Measurements from ENCODE around the gene MAPK4.
"Not testable (repeated sequence)": the region's sequence is repeated elsewhere in the genome, so short reads cannot be mapped to it uniquely, and the experiment has no call there.

MAPK4 gene

DNA sequence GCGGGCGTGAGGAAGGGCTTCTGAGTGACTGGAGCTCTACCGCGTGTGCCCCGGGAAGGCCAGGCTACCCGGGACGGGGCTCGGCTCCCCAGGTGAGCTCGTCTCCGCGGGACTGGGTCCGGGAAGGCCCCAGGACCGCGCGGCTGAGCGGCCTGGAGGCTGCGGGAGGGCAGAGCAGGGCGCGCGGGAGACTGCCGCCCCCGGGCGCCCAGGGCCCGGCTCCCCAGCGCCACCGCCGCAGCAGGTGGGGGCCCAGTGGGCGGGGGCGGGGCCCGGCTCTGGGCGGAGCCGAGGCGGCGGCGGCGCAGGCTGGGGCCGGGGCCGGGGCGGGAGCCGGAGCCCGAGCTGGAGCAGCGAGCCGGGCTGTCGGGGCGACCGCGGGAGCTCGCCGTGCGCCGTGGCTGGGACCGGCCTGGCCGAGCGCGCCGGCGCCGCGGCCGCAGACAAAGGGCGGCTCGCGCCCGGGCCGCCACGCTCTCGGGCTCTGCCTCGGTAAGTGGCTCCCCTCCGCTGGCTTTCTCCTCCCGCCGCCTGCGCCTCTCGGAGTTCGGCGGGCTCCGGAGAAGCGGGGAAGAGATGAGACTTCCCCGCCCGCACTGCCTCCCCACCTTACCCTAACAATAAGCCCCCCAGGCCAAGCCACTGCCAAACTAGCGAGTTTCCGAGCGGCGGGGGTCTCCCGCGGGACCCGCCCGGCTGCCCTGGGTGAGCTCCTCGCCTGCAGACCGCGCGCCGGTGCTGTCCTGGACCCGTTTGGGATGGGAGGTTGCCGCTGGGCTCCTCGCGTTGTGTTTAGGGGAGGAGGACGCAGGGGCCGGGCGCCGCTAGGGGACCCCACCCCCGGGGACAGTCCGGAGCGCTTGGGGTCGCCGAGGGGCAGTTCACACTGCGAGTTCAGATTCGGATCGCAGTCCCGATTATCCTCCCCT lies at the start of gene MAPK4:
MAPK4 (plus strand) TSS at position 336 of the 929 bp plus-strand sequence. CDS start 103,872 bp downstream, outside the sequence.
- DNase-seq: no peak

DNA sequence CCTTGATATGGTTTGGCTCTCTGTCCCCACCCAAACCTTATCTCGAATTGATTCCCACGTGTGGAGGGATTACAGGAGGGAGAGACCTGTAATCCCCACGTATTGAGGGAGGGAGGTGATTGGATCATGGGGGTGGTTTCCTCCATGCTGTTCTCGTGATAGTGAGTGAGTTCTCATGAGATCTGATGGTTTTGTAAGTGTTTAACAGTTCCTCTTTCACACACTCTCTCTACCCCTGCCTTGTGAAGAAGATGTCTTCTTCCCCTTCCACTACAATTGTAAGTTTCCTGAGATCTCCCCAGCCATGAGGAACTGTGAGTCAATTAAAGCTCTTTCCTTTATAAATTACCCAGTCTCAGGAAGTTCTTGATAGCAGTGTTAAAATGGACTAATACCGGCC lies 42.6 kb upstream of the MAPK4 start:
- not testable (repeated sequence) for DNase-seq

GRCh38 chr18:50518787-50519546 lies 40.9 kb upstream of the MAPK4 start:
- DNase-seq: no peak

DNA sequence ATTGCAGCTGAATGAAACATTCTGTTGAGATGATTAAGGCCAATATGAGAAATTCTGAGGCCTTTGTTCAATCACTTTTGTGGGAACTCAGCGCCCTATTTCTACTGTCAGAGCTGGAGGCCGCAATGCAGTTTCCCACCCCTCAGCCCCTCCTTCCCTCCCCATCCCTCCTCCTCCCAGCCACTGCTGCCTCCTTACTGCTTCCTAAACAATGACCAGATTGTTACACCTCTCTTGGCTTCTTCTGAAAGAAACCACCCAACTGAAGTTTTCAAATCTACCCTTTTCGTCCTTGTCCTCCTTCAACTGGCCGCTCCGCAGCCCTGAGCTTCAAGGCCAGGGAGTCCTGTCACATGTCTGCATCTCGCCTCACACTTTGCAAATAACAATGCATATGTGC lies 36.7 kb upstream of the MAPK4 start:
- DNase-seq: no peak

DNA sequence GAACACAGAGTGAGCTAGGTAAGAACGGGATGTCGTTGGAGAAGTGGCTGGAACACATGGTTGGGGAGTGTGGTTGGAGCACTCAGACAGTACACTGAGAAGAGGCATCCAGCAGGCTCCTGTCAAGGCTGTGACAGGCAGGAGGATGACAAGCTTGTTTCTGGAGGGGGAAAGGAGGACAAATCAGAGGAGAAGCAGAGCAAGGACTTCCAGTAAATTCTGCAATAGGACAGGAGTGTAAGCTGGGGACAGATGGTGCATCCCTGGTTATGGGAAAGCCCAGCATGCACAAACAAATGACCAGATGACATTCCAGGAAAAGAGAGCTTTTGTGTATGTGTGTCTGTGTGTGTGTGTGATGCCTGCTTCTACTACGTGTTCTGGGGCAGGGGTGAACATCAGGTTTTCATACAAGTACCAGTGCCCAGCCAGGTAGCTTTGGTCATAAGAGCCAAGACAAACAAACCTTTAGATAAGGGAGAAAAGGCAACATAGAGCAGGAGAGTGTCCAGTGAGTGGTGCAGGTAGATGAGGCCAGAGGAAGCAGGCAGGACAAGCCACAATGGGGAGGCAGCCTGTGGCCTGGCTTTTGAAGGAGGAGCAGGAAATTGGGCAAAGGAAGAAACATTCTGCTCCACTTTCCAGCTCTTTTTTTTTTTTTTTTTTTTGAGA lies 32.1 kb upstream of the MAPK4 start:
- no peak for DNase-seq

- no peak for DNase-seq
Measured at GRCh38 chr18:50528806-50529205, 31.1 kb upstream of the MAPK4 start.

GRCh38 chr18:50533822-50534221 lies 26.1 kb upstream of the MAPK4 start:
- DNase-seq: not testable (repeated sequence)

GRCh38 chr18:50544476-50544875 lies 15.4 kb upstream of the MAPK4 start:
- not testable (repeated sequence) for DNase-seq

DNA sequence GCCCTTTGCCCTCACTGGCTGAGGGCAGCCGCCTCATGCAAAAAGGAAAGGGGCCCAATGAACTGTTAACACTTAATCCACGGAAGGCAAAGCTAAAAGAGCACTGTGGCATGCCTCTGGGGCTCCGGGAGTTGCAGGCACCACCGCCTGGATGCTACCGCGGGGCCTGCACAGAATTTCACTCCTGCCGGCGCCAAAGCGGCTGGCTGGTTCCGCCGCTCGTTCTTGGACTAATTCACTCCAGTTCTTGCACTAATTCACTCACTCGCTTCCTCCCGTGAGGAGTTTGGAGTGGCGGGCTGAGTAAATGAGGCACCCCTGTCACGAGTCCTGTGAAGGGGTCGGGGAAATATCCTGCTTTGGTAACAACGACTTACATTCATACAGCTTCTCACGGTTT lies 14.0 kb upstream of the MAPK4 start:
- DNase-seq: no peak

GRCh38 chr18:50548160-50548559 lies 11.7 kb upstream of the MAPK4 start:
- DNase-seq: no peak

GRCh38 chr18:50551651-50552050 lies 8.2 kb upstream of the MAPK4 start:
- not testable (repeated sequence) for DNase-seq

DNA sequence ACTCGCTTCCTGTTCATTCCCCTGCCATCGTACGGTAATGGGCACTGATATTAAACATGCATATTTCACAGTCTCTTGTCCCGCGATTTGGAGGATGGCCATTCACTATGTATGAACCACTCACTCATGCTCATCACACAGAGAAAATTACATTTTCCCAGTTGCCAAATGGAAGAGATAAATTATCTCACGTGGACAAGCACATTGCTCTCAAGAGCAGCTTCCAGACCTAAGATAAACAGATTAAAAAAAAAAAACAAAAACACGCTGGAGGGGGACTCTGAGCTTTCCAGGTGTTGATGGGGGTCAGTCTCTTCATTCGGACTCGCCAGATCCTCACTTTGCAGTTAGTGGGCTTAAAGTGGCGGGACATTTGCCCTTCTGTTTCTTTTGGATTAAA lies 1.7 kb upstream of the MAPK4 start:
- no peak for DNase-seq

DNA sequence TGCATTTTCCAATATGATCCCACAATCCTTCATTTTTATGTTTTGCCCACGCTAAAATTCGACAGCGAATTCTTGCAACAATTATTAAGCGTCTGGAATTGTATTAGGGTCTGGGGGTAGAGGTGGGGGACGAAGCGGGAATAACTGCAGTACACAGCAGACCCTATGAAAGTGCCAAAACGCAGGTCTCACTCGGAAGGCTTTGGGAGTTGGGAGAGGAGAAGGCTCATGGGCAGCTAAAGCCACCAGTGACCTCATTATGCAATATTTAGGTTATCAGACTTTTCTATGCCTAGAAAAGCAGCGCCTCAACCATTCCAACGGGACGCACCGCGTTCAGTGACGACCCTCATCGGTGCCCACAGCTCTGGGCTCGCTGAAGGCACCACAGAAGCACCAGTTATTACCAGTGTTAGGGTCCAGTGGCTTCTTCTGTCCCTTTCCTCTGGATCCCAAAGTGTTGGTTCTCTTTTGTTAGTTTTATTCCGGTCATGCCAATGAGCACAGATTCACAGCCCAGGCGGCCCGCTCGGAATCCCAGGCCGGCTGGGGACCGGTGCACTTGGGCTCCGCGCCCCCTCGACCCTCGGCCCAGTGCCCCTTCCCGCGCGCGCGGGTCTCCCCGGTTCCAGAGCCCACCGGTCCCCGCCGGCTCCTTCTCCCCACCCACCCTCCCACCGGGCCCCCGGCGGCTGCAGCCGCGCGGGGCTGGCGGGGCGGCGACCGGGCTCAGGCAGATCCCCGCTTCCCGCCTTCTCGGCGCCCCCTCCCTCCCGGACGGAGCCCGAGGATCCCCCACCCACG lies 737 bp upstream of the MAPK4 start:
- no peak for DNase-seq

GRCh38 chr18:50560681-50561629 lies 1.1 kb downstream of the MAPK4 start:
- no peak for DNase-seq

GRCh38 chr18:50562258-50562657 lies 2.4 kb downstream of the MAPK4 start:
- not testable (repeated sequence) for DNase-seq

GRCh38 chr18:50562686-50563085 lies 2.8 kb downstream of the MAPK4 start:
- no peak for DNase-seq

GRCh38 chr18:50563376-50563775 lies 3.5 kb downstream of the MAPK4 start:
- no peak for DNase-seq

- no peak for DNase-seq
Measured at GRCh38 chr18:50569930-50570329, 10.0 kb downstream of the MAPK4 start.

DNA sequence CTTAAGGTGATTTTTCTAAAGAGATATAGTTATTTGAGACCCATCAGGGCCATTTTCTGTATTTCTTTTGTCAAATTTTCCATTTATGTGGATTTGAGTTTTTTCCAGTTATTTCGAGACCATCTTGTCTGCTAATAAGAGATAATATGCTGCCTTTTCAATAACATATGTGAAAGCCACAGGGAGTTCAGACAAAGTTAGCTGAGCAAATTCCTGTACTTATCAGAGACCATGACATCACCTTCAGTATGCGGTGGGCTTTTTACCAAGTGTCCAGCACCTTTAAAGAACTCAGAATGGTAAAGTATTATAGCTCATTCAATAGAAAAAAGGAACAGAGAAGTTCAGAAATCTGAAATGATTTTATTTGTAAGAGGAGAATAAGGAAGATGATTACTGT lies 11.7 kb downstream of the MAPK4 start:
- DNase-seq: no peak

GRCh38 chr18:50573196-50573595 lies 13.3 kb downstream of the MAPK4 start:
- not testable (repeated sequence) for DNase-seq

DNA sequence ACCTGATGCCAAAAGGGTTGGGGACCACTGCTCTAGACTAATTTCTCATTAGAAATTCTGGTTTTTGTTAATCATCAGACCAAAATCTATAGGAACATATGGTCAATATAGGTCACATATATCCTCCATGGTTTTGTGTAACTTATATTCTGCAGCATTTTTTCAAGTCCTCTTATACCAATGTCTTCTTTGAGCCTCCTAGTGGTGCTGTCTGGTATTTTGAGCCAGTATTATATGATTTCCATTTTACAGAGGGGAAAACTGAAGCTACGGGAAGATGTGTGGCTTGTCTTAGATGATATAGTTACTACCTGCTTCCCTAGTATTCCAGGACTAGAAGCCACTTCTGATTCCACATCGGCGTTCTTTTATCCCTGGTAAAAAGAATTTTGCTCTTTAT lies 13.8 kb downstream of the MAPK4 start:
- DNase-seq: no peak
